Panc1 (cell line): Measurements from ENCODE around the gene SEMA5B. TPM values are rescaled to one million over a fixed set of nuclear protein-coding genes. Genes with fewer than 3 reads are reported as not detected.

ENCODE experiments used
- ATAC-seq: fragments of 200-7000 bp; cut with Tn5 transposase; 2 replicates; pipeline ENCODE4 v1.9.1; 2020; ENCODE audit warnings: mild to moderate bottlenecking, moderate library complexity
- BruUV-seq: library from RNA; stranded (reverse); fragments of 400-500 nt; replicated peaks from 2 replicates; lab custom pipeline; 2021; lab: Mats Ljungman, UMichigan
- CTCF ChIA-PET: fragments of 300-600 bp; sonication (Branson Sonifier 250); formaldehyde crosslinking; loops from one replicate; lab custom pipeline; 2022; ENCODE audit warnings: antibody characterized with exemption; lab: Charles Lee
- POLR2A ChIA-PET: fragments of 300-600 bp; sonication (Branson Sonifier 250); formaldehyde crosslinking; loops from one replicate; lab custom pipeline; 2022; ENCODE audit warnings: antibody characterized with exemption; lab: Charles Lee
- DNase-seq: peaks from one replicate; pipeline ENCODE4 v3.0.0-alpha.2; 2010; ENCODE audit warnings: low read depth, low spot score
- H3K27ac ChIP-seq: 2 replicates; pipeline ENCODE4 v1.5.1; 2011; ENCODE audit warnings: mild to moderate bottlenecking, low read length, inconsistent platforms
- H3K27me3 ChIP-seq: fragments of 200-500 bp; sonication (Bioruptor generic); 2 replicates; pipeline ENCODE4 v1.6.0; 2014; ENCODE audit warnings: low read length, inconsistent platforms; ENCODE audit not compliant: control insufficient read depth, insufficient read depth
- H3K36me3 ChIP-seq: fragments of 200-500 bp; sonication (Bioruptor generic); 2 replicates; pipeline ENCODE4 v1.5.1; 2014; ENCODE audit warnings: inconsistent platforms, mild to moderate bottlenecking, low read length, moderate library complexity; ENCODE audit not compliant: control insufficient read depth, insufficient read depth
- H3K4me1 ChIP-seq: 2 replicates; pipeline ENCODE4 v1.5.1; 2011; ENCODE audit warnings: inconsistent platforms, mild to moderate bottlenecking, low read length, moderate library complexity; ENCODE audit not compliant: control insufficient read depth, insufficient read depth
- H3K4me3 ChIP-seq, 2 experiments: 2 replicates each; pipeline ENCODE4 v1.5.1; 2011 to 2012; ENCODE audit warnings: low read depth in 2 of 2, low read length in 2 of 2, mild to moderate bottlenecking in 2 of 2, inconsistent platforms in 1 of 2, moderate library complexity in 1 of 2
- H3K9me3 ChIP-seq: fragments of 200-500 bp; sonication (Bioruptor generic); 2 replicates; pipeline ENCODE4 v1.5.1; 2014; ENCODE audit warnings: low read depth, mild to moderate bottlenecking, inconsistent platforms, low read length, moderate library complexity; ENCODE audit not compliant: control insufficient read depth, insufficient read depth
- CTCF ChIP-seq: fragments of 450-650 bp; IDR thresholded peaks from 2 replicates; pipeline ENCODE4 v1.5.1; 2017; ENCODE audit warnings: mild to moderate bottlenecking
- POLR2AphosphoS5 ChIP-seq: IDR thresholded peaks from 2 replicates; pipeline ENCODE4 v1.6.1; 2012; ENCODE audit warnings: mild to moderate bottlenecking, low read depth, low read length, moderate library complexity
- REST ChIP-seq, 2 experiments: IDR thresholded peaks; 2 replicates each; pipeline ENCODE4 v1.6.1; 2011 to 2012; ENCODE audit warnings: low read depth in 2 of 2, control low read depth in 1 of 2, low read length in 1 of 2, mild to moderate bottlenecking in 1 of 2, moderate library complexity in 1 of 2; ENCODE audit not compliant: insufficient read depth in 1 of 2
- SIN3A ChIP-seq: IDR thresholded peaks from 2 replicates; pipeline ENCODE4 v1.6.1; 2012; ENCODE audit warnings: low read depth, mild to moderate bottlenecking, low read length, moderate library complexity, borderline replicate concordance; ENCODE audit not compliant: insufficient read depth
- TCF7L2 ChIP-seq: IDR thresholded peaks from 2 replicates; pipeline ENCODE4 v1.6.1; 2011; ENCODE audit warnings: mild to moderate bottlenecking, low read depth, low read length, inconsistent platforms
- in situ Hi-C: cut with HindIII; loops from 2 replicates; pipeline ENCODE4 v1.10.0; 2016; ENCODE audit warnings: low sequenced_read_pairs, low pct_unique_long_range_greater_than_20kb
- intact Hi-C: fragments of 100-400 bp; cut with micrococcal nuclease; formaldehyde crosslinking; loops from one replicate; pipeline ENCODE4 v1.10.0; 2022; ENCODE audit not compliant: unreplicated experiment
- total RNA-seq: library from RNA; stranded (reverse); gene quantifications from one replicate; pipeline ENCODE4 v1.2.1, GENCODE V29; 2021; ENCODE audit not compliant: unreplicated experiment

SEMA5B gene
- total RNA-seq, 1 experiment from 2014 or later = 1.2 TPM

- DNase-seq (no peak), ATAC-seq (no peak)
- Histone ChIP-seq H3K9me3 (no peaks in the 10 kb centered on the region), H3K4me3 (no peak overlapping the region), H3K27ac (no peak overlapping the region), H3K27me3 (no peaks in the 10 kb centered on the region; the same call in 1 of the 2 replicates), H3K36me3 (no peaks in the 10 kb centered on the region), H3K4me1 (no peaks in the 10 kb centered on the region)
- BruUV-seq = no TSS peak
- in situ Hi-C loops (no loop called here), intact Hi-C loops (no loop called here)
- ChIA-PET CTCF (interaction anchor here (0.5 kb wide), 1 partner anchor 31 kb away, joined by 7 read pairs; the partner anchor contains the start of gene SEMA5B), POLR2A (no interaction called here)
- TF ChIP-seq TCF7L2 = no peak
- no peak for TF ChIP-seq CTCF
- TF ChIP-seq REST (IDR thresholded peaks at IDR 0.05; ENCODE audit: insufficient read depth in 1 of 2, low read depth in 2 of 2, low read length in 1 of 2) = no peak
- TF ChIP-seq SIN3A = no peak
- TF ChIP-seq POLR2AphosphoS5 = no peak
These were observed 30.9 kb upstream of the SEMA5B start for GRCh38 chr3:123058505-123058904.

GRCh38 chr3:123055352-123055751 is 27.8 kb upstream of the SEMA5B start:
- in situ Hi-C loops = no loop called here
- intact Hi-C loops = no loop called here
- ATAC-seq = no peak
- TF ChIP-seq CTCF (no peak), REST (IDR thresholded peaks at IDR 0.05; ENCODE audit: insufficient read depth in 1 of 2, low read depth in 2 of 2, low read length in 1 of 2) (no peak), POLR2AphosphoS5 (no peak), TCF7L2 (no peak), SIN3A (no peak)
- DNase-seq = no peak
- Histone ChIP-seq H3K9me3 (no peaks in the 10 kb centered on the region), H3K4me3 (no peak overlapping the region), H3K4me1 (no peaks in the 10 kb centered on the region), H3K27ac (no peak overlapping the region), H3K27me3 (no peaks in the 10 kb centered on the region; the same call in 1 of the 2 replicates), H3K36me3 (no peaks in the 10 kb centered on the region)
- BruUV-seq = no TSS peak
- ChIA-PET POLR2A (interaction anchor here (0.7 kb wide), 1 partner anchor 11 kb away, joined by 3 read pairs; the partner anchor contains the start of gene PDIA5), CTCF (interaction anchor here (0.7 kb wide), 1 partner anchor 37 kb away, joined by 3 read pairs; no protein-coding TSS in a partner anchor)
